Ramos (cell line): ENCODE results near the gene MDP1.

Experiments
- in situ Hi-C: fragments of 300-500 bp; cut with MboI; formaldehyde crosslinking; loops from one replicate; pipeline ENCODE4 v1.14.3; 2022; ENCODE audit warnings: low sequenced_read_pairs; ENCODE audit not compliant: unreplicated experiment

The MDP1 gene

DNA sequence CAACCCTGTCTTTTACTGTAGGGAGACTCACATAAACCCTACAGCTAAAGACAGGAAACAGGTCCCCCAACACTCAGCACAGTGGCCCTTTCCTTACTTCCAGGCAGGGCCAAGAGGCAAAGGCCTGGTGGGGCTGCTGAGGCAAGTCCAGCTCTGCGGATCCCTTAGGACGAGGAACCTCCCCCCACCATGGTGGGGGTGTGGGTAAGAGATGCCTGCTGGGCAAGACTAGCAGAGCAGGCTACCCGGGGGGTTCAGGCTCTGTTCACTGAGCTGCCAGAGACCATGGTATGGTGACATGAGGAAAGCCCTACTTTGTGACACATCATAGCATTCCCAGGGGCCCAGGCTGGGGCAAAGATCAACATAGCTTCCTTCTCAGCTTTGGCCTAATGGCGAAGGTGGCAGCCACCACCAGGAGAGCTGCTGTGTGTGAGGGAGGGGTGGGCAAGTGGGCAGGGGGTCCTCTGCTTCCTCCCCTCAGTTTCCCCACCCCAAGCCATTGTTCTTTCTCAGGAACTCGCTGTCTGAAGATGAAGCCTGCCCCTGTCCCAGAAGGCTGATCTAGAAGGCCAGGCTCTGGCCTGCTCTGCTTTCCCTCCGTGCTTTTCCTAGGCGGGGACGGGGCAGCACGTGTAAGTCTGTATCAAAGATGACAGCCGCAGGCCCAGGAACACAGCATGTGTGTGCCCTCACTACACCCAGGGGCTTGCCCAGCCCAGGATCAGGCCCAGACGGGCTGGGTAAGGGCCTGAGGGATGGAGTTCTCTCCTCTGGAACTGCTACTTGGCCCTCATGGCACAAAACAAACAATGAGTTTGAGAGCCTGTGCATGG is 36.6 kb upstream of the MDP1 start:
- in situ Hi-C loops: no loop called here

DNA sequence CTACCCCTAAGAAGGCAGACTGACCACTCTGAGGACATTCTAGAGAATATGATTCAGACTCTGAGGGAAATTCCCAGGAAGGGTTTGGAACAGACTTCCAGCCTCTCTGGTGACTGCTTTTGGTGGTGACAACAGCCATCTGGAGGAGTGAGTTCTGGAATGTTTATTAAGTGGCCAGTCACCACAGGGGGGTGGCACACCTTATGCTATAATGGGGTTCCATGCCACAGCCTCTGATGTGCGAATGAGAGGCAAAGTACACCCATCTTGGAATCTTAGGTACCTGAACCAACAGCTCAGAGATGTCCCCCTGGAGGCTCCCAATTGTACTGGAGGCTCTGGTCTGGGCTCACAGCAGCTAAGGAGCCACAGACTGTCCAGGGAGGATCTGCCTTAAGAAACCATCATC is 36.0 kb upstream of the MDP1 start:
- in situ Hi-C loops: no loop called here

DNA sequence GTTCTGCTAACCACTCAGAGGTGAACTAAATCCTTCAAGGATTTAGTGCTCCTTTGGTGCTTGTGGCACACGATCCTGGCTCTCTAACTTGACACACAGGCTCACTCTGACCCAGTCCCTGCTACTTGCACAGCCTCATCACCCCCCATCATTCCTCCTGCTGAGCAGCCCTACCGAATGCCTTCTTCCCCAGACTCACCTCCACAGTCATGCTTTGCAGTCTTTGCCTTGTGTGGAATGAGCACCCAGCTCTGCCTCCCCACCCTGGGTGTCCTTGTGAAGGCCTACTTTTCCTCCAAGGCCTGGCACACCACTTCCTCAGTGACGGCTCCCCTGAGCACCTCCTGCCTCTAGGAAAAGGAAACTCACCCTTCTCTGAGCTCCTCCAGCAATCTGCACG is 34.5 kb upstream of the MDP1 start:
- in situ Hi-C loops: no loop called here

DNA sequence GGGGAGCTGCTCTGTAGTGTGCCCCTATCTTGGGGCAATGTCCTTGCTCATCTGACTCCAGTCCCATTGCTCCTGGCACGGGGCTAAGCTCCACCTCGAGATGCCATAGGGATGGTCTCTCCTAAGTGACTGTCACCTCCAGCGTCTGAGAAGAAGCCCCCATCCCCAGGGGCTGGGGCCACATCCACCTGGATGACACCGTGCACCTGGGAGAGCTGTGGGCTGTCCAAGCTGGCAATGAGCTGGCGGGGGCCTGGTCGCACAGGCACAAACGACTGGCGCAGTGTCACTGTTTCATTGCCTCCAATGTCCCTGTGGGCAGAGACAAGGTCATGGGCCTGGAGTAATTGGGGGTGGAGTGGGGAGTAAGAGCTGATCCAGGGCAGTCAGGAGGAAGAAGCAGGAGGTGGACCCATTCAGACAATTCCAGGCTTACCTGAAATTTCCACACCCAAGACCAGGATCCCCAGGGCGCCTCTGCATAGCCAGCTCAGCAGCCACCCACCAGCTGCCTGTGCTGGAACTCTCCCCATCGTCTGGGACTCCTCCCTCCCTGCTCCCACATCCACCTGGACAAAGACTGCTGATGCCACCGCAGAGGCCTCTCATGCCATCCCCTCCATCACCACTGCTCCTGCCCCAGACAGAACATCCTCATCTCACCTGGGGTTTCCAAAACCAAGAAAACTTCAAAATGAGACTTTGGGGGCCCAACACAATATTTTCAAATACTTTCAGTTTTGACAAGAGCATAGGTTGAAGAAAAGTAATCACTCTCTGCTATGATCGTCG is 33.6 kb upstream of the MDP1 start:
- in situ Hi-C loops: loop anchor here (10.0 kb wide), 1 partner anchor 185 kb away; no protein-coding TSS in a partner anchor

DNA sequence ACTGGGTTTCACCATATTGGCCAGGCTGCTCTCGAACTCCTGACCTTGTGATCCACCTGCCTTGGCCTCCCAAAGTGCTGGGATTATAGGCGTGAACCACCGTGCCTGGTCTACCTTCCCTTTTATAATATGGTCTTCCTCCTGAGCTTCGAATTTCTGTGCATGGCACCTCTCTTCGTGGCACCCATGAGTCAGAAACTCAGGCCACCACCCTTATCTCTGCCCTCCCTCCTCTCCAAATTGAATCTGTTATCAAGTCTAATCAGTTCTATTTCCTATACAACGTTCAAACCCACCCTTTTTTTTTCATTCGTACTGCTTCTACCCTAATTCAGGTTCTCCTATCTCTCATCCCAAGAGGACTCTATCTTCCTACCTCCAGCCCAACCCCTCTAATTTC is 31.6 kb upstream of the MDP1 start:
- in situ Hi-C loops: loop anchor here (10.0 kb wide), 1 partner anchor 187 kb away; no protein-coding TSS in a partner anchor

DNA sequence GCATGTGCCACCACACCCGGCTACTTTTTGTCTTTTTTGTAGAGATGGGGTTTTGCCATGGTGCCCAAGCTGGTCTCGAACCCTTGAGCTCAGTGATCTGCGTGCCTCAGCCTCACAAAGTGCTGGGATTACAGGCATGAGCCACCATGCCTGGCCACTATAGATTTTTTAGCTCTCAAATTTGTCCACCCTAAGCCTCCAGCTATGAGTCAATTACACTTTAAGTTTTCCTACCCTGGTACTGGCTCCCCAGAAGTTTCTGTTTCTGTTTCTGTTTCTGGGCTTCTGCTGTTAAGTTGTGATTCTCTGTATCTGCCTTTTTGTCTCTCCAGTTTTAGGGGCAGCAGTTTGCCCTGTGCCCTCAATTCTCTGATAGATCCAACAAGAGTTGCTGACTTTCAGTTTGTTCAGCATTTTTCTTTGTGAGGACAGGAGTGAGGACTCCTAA is 30.9 kb upstream of the MDP1 start:
- in situ Hi-C loops: loop anchor here (10.0 kb wide), 1 partner anchor 188 kb away; no protein-coding TSS in a partner anchor

DNA sequence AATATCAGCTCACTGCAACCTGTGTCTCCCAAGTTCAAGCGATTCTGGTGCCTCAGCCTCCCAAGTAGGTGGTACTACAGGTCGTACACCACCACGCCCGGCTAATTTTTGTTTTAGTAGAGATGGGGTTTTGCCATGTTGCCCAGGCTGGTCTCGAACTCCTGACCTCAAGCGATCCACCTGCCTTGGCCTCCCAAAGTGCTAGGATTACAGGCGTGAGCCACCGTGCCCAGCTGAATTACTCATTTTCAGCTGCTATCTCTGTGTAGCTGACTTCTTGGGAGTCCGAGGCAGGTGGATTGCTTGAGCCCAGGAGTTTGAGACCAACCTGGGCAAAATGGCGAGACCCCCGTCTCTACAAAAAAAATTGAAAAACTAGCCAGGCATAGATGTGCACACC is 29.5 kb upstream of the MDP1 start:
- in situ Hi-C loops: loop anchor here (10.0 kb wide), 1 partner anchor 189 kb away; no protein-coding TSS in a partner anchor

DNA sequence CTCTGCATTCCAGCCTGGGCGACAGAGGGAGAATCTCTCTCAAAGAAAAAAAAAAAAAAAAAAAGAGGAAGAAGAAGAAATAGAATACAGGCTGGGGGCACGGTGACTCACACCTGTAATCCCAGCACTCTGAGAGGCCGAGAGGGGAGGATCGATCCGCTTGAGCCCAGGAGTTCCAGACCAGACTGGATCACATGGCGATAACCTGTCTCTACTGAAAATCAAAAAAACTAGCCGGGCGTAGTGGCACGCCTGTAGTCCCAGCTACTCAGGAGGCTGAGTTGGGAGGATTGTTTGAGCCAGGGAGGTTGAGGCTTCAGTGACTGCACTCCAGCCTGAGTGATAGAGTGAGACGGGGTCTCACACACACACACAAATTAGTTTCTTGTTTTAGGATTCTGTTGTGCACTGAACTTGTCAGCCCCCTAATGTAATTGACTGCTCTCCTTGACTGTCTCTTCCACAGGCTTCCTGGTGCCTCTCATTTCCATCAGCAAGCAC is 27.5 kb upstream of the MDP1 start:
- in situ Hi-C loops: loop anchor here (5.0 to 10.0 kb wide), 2 partner anchors 54 to 191 kb away; partner anchors contain the start of genes DHRS1 and NOP9

DNA sequence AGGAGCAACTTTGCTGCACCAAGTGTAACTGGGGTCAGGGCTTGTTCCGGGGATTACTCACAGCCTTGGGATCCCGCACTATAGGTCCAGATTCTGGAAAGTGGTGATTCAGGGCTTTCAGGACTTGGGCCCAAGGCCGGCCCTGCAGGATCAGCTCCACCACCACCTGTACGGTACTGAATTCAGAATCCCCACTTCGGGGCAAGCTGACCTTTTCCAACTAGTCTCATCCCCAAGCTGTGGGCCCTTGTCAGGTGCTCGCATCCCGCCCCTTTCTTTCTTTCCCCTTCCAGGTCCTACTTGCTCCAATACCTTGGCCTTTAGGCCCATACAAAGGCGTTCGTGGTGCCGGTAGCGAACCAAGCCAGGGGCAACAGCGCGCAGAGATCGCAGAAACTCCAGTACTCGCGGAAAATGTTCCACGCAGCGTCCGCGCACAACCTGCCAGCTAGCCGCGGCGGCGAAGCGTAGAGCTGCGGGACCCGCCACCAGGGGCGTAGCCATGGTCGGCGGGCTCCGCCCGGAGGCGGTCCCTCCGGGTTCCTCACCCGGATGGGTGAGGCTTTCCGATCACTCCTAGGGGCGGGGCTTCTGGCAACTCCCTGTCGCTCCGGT is 26.1 kb upstream of the MDP1 start:
- in situ Hi-C loops: loop anchor here (5.0 to 10.0 kb wide), 2 partner anchors 55 to 193 kb away; partner anchors contain the start of genes DHRS1 and NOP9

DNA sequence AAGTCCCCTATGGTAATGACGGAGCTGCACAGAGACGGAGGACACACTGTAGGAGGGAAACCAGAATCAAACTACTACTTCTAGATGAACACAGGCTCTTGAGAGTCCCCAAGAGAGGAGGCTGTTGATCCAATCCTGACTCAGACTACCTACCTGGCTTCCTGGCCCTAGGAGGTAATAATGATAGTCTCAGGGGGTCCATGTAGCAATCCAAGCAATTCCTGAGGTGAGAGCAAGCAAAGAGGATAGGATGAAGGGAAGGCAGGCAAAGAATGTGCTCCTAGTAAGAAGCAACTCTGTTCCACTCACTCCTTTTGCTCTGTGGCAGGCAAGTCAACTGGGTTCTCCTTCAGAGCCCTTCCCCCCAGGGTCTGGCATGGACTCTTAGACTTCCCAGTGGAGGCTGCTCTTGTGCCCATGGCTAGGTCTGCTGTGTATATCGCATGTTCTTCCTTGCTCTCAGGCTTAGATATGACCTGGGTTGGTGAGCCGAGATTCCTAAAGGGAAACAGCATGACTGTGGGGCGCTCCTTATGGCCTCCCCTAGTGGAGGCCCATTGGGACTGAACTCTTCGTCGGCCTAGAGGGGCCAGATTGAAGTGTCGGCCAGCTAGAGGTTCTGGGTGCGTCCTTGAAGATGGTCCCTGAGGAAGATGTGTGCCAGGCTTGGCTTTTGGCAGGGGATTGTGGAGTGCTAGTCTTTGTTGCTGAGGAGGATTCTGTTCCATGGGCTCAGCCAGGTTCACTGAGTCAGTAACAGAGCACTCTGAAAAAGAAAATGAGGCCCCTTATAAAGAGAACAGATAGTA is 24.4 kb upstream of the MDP1 start:
- in situ Hi-C loops: loop anchor here (5.0 to 10.0 kb wide), 2 partner anchors 57 to 194 kb away; partner anchors contain the start of genes DHRS1 and NOP9

DNA sequence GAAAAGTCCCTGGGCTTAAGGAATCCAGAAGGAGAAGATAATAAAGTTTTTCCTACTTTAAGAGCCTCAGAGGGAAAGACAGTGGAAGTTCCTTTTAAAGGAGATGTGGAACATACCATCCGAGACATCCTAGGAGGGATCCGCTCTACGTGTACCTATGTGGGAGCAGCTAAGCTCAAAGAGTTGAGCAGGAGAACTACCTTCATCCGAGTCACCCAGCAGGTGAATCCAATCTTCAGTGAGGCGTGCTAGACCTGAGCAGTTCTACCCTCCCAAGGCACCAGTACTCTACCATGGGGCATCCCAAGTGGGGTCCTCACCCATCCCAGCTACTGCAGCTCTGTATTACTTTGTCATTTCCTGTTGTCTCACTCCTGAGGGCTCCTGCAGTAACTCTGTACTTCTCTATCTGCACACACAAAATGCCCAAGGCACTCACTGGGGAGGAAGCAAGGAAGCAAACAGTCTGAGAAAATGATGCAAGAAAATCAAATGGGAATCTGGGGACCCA is 22.7 kb upstream of the MDP1 start:
- in situ Hi-C loops: no loop called here

DNA sequence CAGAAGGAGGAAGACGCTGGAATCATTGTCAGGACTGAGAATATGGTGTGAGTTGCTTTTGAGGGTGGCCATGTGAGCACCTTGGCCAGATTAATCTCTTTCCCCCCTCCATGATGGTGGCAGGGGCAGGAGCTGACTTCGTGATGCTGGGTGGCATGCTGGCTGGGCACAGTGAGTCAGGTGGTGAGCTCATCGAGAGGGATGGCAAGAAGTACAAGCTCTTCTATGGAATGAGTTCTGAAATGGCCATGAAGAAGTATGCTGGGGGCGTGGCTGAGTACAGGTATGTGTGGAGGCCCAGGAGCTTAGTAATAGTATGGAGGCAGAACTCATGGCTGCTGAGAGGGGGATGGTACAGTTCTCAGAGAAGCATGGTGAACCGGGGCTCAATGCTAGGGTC is 22.3 kb upstream of the MDP1 start:
- in situ Hi-C loops: no loop called here

DNA sequence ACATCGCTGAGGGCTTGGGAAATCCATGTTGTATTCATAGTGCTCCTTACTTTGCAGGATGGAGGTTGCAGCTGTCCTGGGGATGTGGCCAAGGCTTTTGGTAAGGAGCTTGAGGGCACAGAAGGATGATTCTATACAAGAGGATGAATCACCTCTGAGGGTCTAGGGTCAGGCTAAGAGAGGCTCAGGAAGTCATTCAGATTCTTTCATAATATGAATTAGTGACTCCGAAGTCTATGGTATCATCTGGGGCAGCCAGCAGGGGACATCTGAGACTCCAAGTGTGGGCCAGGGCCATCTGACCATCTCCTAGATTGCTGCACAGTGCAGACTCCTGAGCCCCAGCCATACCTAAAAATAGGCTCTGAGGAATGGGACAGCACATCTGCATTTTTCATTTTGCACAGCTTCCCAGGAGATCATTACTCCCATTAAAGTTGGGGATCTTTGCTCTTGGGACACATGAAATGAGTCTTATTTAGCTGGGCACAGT is 21.6 kb upstream of the MDP1 start:
- in situ Hi-C loops: no loop called here

DNA sequence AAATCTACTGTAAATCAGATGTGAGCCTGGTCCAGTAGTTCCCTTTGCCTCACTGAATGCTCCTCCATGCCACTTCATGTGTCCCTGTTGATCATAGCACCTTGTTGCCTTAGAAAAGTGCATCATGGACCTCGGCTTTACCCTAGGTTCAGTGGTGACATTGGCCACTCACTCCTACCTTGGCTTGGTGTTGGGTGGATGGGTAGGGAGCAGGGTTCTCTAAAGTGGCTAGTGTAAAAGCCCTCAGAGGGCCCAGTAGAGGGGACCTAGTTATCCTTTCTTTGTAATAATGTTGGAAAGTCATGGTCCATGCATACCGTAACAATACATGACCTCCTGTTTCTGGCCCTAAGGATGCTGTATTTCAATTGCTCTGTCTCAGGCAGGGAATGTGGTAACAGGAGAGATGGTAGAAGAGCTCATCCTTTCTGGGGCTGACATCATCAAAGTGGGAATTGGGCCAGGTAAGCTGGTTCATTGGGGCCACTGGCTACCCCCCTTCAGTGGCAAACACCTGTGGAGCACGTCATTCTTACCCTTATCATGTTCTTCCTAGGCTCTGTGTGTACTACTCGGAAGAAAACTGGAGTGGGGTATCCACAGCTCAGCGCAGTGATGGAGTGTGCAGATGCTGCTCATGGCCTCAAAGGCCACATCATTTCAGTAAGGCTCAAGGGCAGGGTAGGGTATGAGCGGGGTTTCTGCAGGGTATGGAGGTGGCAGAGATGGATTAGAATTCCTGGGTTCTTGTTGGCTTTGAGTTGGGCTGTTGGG is 21.0 kb upstream of the MDP1 start:
- in situ Hi-C loops: no loop called here

DNA sequence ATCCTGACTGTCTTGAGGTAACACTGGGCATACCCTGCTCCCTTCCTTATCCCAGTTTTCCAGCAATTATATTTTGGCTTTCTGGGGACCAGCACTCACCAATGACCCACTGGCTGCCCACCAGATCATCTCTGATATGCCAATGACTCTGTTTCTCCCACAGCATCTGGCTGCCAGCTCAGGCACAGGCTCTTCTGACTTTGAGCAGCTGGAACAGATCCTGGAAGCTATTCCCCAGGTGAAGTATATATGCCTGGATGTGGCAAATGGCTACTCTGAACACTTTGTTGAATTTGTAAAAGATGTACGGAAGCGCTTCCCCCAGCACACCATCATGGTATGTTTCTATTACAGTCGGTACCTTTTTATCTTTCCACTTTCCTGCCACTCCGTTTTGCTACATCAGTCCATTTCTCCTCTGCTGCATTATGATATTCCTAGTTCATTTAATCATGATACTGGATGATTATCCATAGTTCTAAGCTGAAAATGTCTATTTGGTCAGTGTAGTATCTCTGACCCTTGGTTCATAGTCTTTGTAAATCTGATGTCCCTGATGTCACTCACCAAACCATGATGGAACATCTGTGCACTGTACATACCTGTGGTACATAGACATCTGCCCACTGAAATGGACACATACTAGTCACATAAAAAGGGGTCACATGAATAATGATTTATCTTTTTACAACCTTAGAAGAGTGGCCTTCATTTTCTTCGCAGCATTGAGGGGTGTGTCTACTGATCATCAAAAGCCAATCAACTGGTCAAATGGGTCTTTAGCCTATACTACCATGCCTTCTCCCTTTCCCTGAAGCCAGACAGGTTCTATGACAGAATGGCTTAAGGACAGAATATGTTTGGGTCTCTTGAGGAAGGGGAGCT is 20.2 kb upstream of the MDP1 start:
- in situ Hi-C loops: no loop called here

DNA sequence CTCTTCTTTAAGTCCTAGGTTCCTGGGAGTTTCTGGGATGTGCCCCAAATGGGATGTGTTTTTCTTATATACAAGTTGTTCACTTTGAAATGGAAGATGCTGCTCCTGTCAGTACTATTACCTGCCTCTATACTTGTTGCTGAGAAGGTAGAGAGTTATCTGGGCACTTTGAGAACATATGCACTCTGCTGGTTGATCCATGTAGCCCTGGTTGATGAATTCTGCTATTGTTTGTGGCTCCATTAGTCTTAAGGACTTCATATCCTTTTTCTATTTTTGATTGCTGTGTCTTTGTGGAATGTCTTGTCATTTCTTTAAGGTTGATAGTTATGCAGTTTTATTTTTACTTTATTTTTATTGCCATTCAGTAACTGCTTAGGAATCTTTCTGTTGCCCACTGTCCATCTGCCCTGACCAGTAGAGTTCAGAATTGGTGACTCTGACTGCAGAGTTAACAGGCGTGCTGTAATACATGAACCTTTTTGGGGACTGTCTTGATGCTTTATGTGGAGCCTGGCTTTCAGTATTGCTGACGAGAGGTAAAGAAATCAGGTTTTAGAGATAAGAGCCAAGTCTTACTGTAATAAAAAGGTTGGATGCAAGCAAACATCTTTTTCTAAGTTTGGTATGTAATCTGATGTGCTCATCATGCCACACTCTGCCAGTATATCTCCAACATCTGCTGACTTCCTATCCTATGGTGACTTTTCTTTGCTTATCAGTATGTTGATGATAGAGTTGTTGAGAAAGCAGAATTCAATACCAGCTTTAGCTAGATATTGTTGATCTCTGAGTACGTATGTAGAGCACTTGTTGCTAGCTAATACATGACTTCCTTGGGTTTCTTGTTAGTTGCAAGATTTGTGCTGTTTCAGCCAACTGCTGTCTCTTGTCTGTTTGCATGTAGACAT is 18.5 kb upstream of the MDP1 start:
- in situ Hi-C loops: no loop called here

DNA sequence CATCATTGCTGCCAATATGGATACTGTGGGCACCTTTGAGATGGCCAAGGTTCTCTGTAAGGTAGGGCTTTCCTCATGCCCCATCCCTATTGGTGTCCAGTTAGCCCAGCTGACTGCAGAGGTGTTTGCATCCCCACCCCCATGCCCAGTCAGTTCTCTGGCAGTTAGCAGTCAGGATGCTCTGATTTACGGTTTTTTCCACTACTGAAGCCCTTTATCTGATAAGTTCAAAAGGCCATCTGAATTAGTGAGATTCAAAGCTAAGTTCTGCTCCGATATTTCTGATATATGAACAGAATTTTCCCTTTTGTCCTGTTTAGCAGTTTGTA is 17.6 kb upstream of the MDP1 start:
- in situ Hi-C loops: no loop called here
